Activated effector memory CD4-positive, alpha-beta T cell treated with Interleukin-2 at 50 U/mL for 16 hours (primary cell): Measurements from ENCODE around the gene METAP2.
"Not testable (repeated sequence)": the region's sequence is repeated elsewhere in the genome, so short reads cannot be mapped to it uniquely, and the experiment has no call there.

Experiments
- DNase-seq: peaks from one replicate; pipeline ENCODE4 v3.0.0-alpha.2; 2020

METAP2 gene

DNA sequence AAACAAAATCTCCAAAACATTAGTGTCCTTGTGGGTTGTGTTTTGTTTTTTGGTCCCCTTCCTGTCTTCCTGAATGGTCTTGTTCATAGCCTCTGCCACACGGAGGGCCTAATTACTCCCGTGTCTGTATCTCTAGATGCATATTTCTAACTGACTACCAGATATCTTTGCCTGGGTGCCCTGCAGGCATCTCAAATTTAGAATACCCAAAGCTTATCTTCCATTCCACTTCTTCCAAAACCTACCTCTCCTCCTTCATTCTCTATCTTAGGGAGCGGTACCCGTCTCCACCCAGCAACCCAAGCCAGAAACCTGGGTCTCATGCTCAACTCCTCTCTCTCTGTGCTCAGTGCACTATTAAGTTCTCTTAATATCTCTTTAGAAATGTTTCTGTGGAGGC is 10.9 kb upstream of the METAP2 start:
- DNase-seq = no peak

DNA sequence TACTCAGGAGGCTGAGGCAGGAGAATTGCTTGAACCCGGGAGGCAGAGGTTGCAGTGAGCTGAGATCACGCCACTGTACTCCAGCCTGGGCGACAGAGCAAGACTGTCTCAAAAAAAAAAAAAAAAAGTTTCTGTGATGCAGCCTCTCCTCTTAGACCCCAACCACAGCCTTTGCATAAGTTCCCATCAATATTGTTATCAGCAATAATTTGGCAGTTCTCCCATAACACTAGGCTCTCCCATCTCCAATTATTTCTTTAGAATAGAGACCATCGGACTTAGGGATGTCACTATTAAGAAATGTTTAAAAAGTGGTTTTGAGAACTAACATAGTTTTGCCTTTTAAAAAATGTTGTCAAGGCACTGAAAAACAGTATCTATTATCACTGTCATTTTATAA is 10.2 kb upstream of the METAP2 start:
- DNase-seq = not testable (repeated sequence)

DNA sequence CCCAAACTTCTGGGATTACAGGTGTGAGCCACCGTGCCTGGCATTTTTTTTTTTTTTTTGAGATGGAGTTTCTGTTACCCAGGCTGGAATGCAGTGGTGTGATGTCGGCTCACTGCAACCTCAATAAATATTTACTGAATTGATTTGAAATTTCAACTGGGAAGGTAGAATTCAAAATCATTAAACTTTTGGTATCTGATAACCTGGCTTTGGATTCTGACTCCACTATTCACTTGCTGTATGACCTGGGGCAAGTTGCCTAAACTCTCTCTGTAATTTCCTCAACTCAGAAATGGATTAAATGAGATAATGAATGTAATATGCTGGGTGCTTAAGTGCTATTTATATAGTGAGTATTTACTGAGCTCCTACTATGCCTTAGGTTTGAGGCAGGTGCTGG is 8.7 kb upstream of the METAP2 start:
- DNase-seq = no peak

DNA sequence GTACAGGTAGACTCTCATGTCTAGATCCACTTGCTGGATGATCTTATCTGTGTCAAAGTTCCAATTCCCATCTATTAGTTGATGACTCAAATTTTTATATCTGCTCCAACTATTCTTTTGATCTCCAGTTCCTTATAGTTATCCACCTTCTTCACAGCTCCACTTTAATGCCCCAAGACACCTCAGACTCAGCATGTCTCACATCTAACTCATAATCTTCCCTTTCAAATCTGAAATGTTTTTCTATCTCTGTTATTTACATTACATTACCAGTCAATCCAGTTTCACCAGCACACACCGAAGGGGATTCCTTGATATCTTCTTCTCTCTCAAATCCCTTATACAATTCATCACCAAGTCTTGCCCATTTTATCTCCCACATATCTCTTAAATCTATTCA is 3.7 kb upstream of the METAP2 start:
- no peak for DNase-seq

DNA sequence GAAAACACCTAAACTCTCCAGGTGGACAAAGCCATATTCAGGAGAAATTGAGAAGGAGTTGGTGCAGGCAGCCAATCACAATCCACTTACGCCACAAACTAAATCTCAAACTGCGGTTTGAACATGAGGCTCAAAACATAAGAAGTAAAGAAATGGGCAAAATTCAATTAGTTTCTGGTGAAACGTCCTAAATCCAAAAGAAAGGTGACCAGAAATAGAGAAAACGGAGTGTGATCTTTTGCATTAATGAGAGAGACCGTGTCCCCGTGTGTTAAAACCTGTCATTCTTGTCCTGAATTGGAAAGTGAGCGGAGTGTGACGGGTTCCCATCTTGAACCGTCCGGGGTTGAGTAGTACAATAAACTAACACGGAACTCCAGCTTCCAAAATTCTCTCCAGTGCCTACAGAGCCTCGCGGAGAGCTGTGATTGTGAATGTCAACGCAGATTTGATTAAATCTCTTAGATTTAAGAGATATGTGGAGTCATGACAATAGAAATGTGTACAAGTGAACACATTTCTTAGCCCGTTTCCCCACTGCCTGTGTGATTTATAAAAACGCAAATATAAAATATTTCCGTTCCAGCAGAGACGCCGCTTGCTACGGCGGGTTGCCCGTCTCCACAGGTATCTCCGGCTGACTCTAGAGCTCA is 595 bp upstream of the METAP2 start:
- no peak for DNase-seq

GRCh38 chr12:95474660-95474958 is 657 bp downstream of the METAP2 start:
- no peak for DNase-seq

DNA sequence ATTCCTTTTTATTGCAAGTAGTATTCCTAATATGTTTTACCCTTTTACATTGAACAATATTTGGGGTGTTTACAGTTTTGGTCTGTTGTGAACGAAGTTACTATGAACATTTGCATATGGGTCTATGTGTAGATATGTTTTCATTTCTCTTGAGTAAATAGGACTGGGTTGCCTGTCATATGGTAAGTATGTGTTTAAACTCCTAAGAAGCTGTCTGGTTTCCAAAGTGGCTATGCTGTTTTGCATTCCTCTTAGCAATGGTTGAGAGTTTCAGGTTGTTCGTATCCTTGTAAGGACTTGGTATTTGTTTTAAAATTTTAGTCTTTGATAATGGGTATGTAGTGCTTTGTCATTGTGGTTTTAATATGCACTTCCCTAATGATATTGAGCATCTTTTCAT is 6.3 kb downstream of the METAP2 start:
- no peak for DNase-seq

DNA sequence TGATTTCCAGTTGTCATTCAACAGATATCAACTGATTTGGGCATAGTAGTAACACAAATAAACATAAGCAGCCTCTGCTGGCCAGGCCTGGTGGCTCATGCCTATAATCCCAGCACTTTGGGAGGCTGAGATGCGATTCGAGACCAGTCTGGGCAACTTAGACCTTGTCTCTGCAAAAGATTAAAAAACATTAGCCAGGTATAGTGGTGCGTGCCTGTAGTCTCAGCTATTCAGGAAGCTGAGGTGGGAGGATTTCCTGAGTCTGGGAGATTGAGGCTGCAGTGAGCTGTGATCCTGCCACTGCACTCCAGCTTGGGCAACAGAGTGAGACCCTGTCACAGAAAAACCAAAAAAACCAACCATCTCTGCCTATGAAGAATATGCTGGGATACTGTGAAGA is 7.1 kb downstream of the METAP2 start:
- DNase-seq = no peak

DNA sequence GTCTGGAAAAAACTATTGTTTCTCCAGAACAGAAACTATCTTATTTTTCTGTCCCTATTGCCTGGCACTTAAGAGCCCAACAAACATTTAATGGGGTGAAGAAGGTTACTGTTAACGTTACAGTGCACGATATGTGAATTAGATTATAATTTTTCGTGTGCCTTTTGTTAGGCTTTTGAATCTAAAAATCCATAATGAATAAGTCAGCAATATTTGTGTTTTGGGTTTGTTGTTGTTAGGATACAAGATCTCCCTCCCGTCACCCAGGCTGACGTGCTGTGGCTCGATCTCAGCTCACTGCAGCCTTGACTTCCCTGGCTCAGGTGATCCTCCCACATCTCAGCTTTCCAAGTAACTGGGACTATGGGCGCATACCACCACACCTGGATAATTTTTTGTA is 7.9 kb downstream of the METAP2 start:
- DNase-seq = no peak

DNA sequence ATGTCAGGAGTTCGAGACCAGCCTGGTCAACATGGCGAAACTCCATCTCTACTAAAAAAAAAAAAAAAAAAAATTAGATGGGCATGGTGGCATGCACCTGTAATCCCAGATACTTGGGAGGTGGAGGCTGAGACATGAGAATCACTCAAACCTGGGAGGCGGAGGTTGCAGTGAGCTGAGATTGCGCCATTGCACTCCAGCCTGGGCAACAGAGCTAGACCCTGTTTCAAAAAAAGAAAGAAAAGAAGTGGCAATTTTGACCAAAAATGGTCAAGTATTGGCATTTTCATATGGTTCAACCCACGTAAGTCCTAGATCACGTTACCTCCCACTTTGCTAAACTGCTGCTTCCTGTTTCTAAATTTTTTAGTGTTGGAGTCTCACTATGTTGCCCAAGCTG is 8.6 kb downstream of the METAP2 start:
- DNase-seq = not testable (repeated sequence)

- no peak for DNase-seq
Measured at GRCh38 chr12:95484524-95484923, 10.6 kb downstream of the METAP2 start.

- no peak for DNase-seq
Measured at GRCh38 chr12:95487024-95487423, 13.1 kb downstream of the METAP2 start.

GRCh38 chr12:95492462-95492861 is 18.5 kb downstream of the METAP2 start:
- no peak for DNase-seq

- DNase-seq = no peak
Measured at GRCh38 chr12:95494888-95495287, 20.9 kb downstream of the METAP2 start.

DNA sequence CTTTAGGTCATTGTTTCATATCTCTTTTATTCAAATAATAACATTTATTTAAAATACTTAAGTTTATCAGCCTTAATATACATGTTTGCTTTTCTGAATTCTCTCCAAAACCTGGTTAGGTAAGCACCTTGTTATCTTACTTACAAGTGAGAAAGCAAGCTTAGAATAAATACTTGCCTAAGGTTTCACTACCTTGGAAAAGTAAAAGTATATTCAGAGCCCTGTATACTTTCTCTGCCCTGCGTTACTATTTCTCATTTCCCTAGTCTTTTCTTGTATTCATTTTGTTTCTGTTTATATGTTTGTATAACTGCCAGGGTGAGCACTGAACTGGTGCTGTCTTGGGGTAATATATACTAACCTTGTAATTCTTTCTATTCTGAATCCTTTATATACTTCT is 21.5 kb downstream of the METAP2 start:
- no peak for DNase-seq

GRCh38 chr12:95497031-95497430 is 23.1 kb downstream of the METAP2 start:
- DNase-seq = no peak

- no peak for DNase-seq
Measured at GRCh38 chr12:95498968-95499367, 25.0 kb downstream of the METAP2 start.

GRCh38 chr12:95499772-95500171 is 25.8 kb downstream of the METAP2 start:
- no peak for DNase-seq

- no peak for DNase-seq
Measured at GRCh38 chr12:95504140-95504539, 30.2 kb downstream of the METAP2 start.

- no peak for DNase-seq
Measured at GRCh38 chr12:95505039-95505438, 31.1 kb downstream of the METAP2 start.

- no peak for DNase-seq
Measured at GRCh38 chr12:95506707-95507523, 33.0 kb downstream of the METAP2 start.

- DNase-seq = no peak
Measured at GRCh38 chr12:95509300-95509699, 35.3 kb downstream of the METAP2 start.

GRCh38 chr12:95511977-95512376 is 38.0 kb downstream of the METAP2 start:
- DNase-seq = no peak

DNA sequence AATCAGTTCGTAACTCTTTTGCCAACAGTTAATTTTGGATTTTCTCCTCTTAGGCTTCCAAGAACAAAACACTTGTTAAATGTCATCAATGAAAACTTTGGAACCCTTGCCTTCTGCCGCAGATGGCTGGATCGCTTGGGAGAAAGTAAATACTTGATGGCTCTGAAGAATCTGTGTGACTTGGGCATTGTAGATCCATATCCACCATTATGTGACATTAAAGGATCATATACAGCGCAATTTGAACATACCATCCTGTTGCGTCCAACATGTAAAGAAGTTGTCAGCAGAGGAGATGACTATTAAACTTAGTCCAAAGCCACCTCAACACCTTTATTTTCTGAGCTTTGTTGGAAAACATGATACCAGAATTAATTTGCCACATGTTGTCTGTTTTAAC is 39.6 kb downstream of the METAP2 start:
- no peak for DNase-seq

DNA sequence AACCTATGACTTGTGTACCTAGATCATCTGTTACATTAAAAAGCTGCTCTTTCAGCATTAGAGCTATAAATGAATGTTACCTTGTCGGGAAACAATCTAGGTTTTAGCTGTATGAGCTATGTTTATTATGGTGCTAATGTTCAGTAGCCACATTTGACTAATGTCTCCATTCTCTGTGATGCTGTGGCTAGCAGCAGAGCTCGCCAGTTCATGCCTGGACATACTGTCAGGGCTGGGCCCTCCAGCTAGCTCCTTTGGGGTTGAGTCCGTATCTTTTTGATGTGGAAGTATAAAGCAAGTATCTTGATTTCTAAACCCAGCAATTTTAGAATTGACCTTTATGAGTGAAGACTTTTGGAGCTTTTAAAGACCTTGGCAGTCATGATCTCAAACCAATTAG is 41.2 kb downstream of the METAP2 start:
- DNase-seq = no peak
